HG03460 (cell line): Measurements from ENCODE around the gene LPIN1.
"Not testable (repeated sequence)": the region's sequence is repeated elsewhere in the genome, so short reads cannot be mapped to it uniquely, and the experiment has no call there.

Experiments
- ATAC-seq: cut with Tn5 transposase; IDR thresholded peaks from one replicate; pipeline ENCODE4 v1.9.1; 2021; ENCODE audit not compliant: unreplicated experiment

The LPIN1 gene

DNA sequence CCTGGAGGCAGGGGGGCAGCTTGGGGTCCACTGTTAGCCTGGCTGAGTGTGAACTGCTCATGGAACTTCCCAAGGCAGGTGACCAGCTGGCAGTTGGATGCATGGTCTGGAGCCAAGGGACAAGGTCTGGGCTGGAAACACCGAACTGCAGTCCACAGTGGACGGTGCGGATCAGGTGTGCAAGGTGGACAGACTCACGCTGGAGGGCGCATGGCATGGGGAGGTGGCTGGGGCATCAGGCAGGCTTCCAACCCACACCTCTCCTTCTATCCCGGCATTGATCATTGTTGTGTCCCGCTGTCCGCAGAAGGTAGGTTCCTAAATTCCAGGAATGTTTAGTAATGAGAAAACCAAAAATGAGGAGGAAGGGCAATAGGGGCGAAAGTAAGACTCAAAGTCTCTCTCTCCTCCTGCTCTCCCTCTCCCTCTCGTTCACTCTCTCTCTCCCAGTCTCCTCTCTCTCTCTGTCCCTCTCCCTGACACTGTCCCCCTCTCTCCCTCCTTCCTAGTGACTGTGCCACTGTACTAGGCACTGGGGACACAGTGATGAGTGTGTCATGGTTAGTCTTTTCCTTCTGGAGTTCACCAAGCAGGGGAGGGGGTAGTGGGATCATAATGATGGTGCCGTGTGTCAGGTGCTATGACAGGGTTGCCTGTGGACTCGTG, 30.3 kb upstream of the LPIN1 start:
- no peak for ATAC-seq

DNA sequence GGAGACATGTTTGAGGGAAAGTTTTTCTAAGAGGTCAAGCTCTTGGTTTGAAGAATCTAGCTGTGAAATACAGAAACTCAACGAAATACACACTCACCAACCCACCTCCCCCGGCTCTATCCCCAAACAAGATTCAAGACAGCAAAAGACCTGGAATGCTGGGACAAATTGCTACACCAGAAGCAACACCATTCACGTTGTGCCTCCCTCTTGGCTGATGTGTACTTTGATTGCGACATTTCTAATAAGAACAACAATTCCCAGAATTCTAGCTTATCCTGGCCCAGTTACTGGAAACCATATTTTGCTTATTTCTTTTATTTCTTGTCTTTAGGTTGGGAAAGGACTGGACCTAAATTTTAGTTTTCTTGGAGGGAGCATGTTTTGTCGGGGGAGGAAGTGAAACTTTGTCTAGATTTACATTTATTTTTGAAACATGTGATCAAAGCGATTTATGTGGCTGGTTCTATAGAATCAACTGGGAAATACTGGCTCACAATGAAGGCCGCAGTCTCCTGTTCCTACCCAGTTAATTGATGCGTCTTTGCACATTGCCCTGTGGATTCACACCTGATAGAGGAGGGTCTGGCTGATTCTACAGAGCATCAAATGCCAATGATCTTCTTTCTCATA, 29.6 kb upstream of the LPIN1 start:
- no peak for ATAC-seq

DNA sequence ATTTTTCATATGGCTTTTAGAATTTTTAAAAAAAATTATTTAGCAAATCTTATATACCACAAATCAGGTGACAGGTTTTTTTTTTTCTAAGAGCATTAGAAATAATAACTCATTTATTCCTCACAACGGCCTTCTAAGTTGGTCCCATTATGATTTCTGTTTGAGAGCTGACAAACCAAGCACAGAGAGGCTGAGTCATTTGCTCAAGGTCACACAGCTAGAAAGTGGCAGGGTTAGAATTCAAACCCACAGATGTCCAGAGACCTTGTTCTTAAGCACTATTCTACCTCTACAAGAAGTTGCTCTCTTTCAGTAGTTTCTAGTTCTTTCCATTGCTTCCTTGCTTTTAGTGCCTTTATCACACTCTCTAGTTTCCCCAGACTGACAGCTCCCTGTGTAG, 28.8 kb upstream of the LPIN1 start:
- no peak for ATAC-seq

DNA sequence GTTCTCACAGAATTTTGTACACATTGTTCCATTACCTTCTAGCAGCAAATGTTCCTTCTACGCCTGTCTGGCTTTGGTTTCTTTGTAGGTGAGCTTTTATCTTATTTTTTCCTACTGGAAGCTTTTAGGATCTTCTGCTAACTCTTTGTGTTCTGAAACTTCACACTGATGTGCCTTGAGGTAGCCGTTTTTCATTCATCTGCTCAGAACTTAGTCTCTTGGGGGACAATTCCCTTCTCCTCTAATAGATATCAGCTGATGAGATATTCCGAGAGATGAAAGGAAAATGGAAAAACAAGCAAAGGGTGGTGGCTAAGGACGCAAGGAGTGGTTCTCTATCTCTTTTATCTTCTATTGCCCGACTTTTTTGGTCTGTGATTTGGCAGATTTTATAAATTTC, 27.8 kb upstream of the LPIN1 start:
- no peak for ATAC-seq

DNA sequence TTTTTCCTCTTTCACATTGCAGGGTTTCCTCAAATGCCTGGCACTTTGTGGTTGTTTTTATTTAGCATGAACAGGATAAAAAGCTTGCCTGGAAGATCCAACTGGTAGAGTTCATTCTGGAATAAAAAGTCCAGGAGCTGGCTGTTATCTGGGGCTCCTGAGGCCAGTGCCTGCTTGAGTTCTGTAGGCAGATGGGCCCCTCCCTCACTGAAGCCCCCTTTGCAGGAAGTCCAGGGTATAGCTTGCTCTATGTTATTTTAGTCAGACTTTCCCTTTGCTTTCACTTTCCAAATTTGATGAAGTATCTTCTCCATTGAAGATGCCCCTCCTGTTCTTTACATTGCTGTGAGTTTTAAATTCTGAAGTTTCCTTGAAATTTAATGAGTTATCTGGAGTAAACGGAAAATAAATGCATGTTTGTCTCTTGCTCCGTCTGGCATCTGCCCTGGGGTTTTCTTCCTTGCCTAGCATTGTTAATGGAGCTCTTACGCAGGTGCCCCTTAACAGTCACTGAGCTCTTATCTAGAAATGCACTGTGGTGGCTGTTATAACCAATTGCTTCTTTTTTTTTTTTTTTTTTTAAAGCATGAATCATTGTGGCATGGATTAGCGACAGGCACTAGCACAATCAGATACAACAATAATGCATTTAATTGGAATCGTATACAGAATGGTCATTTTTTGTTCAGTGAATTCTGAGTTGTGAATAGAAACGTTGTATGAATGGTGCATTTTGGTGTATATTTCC, 27.0 kb upstream of the LPIN1 start:
- ATAC-seq = no peak

DNA sequence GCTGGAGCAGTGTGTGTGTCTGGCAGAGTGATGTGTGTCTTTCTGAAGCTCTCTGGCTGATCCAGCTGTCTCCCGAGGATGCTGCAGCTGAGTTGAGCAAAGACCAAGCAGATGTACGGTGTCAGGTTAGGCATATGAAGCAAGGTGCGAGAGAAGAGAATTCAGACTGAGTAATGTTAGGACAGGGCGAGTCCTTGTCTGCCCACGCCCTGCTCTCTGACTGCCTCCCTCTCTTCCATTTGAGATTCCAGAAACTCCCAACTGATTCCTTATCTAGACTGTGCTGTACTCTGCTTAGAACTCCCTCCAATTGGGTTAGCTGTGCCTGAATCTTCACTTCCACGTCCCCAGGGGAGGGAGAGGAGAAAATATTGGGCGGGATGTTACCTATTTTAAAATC, 25.7 kb upstream of the LPIN1 start:
- no peak for ATAC-seq

DNA sequence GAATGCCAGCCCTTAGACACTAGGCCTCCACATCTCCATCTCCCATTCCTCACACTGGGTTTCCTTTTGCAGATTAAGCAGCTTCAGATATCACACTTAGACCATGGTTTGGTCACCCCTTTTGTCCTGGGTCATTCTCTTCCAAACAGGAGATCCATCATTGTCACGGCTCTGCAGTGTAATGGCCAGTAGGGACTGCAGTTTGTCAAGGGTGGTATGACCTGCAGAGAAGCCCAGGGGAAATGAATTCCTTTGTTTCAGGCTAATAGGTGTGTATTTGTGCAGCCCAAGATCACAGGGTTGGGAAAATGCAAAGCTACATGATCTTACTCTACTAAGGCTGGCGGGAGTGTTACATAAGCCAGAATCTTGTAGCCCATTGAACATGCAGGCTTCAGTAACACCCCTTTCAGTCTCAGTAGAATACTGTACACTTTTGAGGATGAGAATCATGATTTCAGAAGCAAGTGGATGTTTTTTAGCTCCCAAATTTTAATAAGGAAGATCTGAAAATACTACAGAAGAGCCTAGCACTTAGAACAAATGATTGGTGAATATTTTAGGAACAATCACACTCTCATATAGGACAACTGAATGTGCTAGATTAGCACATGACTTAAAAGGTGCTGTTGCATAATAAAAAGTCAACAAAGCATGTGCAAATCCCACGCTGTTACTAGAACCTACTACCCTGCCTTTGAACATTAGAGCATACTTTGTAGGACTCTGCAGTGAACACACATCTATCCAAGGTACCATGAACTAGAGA, 24.0 kb upstream of the LPIN1 start:
- ATAC-seq = no peak

DNA sequence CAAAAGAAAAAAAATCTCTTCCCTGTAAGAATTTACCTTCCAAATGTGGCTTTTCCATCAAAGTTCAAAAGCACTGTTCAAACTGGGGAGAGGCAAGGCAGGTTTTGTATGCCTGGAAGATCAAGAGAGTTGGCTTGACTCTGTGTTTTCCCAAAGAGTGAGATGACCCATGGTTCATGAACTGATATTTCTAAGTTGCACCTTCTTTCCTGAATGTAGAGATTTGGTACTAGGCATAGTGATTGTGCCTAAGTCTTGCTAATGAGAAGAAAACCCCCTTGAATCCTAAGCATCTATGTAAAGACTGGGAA, 23.4 kb upstream of the LPIN1 start:
- no peak for ATAC-seq

DNA sequence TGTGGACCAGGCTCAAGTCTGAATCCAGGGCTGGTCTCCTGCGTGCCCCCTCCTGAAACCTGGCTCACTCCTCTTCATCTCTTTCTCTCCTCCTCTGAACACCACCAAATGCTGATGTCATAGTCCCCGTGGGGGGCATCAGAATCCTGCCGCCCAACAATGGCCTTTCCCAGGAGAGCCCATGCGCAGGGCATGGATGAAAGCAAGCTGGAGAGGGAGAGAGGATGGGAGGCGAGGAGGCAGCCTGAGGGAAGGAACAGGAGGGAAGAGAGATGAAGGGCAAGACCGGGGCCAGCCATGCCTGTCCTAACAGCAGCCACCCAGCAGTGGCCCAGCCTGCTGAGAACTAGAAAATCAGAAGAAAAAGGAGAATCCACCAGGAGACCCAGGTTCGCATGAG, 22.3 kb upstream of the LPIN1 start:
- no peak for ATAC-seq

DNA sequence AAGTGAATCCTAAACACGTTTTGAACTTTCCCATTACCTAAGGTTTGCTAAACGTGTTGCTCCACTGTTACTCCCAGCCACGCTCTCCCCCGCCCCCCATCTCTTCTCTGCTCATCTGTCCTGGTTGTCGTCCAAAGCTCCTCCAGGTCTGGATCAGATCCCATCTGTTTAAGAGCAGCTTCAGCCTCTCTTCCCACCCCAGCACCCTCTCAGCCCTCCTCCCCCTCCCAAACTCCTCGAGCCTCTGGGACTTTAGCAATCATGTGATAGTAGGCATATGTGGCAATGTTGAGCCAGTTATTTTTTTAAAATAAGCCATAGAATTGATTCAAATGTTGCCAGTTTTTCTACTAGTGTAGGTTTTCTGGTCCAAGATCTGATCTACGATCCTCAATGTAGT, 20.0 kb upstream of the LPIN1 start:
- ATAC-seq = no peak

DNA sequence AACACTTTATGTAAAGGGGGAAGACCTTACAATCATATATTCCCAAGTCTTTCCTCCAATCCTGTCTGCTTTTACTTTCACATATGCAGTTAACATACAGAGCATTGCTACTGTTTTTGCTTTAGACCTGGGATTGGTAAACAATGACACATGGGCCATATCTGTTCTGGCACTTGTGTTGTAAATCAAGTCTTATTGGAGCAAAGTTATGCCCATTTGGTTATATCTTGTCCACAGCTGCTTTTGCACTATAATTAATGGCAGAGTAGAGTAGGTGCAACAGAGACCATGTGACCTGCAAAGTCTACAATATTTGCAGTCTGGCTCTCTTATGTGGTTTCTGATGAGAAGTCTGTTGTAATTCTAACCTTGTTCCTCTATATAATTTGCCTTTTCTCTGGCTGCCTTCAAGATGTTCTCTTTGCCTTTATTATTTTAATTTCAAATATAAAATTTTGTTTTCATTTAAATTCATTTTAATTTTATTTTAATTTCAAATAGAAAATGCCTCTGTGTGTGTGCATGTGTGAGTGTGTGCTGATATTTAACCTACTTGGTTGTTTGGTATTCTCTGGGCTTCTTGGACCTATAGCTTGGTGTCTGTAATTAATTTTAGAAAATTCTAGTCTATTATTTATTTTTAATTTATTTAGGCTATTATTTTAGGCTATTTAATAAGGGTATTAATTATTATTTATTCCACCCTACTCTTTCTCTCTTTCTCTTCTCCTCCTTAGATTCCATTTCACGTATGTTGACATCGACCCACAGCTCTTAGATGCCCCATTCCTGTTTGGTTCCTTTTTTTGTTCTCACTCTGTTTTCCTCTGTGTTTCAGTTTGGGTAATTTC, 16.8 kb upstream of the LPIN1 start:
- ATAC-seq = no peak

DNA sequence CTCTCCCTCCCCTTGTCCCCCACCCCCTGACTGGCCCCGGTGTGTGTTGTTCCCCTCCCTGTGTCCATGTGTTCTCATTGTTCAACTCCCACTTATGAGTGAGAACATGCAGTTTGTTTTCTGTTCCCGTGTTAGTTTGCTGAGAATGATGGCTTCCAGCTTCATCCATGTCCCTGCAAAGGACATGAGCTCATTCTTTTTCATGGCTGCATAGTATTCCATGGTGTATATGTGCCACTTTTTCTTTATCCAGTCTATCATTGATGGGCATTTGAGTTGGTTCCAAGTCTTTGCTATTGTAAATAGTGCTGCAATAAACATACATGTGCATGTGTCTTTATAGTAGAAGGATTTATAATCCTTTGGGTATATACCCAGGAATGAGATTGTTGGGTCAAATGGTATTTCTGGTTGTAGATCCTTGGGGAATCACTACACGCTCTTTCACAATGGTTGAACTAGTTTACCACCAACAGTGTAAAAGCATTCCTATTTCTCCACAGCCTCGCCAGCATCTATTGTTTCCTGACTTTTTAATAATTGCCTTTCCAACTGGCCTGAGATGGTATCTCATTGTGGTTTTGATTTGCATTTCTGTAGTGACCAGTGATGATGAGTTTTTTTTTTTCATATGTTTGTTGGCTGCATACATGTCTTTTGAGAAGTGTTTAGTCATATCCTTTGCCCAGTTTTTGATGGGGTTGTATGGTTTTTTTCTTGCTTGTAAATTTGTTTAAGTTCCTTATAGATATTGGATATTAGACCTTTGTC, 15.0 kb upstream of the LPIN1 start:
- ATAC-seq = not testable (repeated sequence)

DNA sequence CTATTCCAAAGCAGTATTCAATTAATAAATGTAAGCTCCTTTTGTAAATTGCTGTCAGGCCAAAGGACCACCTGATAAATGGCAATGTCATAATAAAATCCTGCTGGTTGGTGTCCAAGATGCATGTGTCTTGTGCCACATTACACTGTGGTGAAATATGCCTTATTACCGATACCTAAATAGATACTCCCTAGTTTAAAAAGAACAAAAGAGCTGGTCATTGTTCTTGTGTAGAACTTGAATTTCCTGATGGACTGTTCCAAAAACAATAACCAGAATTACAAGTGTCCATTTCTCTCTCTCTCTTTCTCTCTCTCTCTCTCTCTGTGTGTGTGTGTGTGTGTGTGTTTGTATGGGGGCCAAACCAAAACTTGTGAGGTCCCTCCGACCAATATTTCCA, 13.8 kb upstream of the LPIN1 start:
- no peak for ATAC-seq

DNA sequence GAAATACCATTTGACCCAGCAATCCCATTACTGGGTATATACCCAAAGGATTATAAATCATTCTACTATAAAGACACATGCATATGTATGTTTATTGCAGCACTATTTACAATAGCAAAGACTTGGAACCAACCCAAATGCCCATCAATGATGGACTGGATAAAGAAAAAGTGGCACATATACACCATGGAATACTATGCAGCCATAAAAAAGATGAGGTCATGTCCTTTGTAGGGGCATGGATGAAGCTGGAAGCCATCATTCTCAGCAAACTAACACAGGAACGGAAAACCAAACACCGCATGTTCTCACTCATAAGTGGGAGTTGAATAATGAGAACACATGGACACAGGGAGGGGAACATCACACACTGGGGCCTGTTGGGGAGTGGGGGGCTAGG, 8.6 kb upstream of the LPIN1 start:
- not testable (repeated sequence) for ATAC-seq

DNA sequence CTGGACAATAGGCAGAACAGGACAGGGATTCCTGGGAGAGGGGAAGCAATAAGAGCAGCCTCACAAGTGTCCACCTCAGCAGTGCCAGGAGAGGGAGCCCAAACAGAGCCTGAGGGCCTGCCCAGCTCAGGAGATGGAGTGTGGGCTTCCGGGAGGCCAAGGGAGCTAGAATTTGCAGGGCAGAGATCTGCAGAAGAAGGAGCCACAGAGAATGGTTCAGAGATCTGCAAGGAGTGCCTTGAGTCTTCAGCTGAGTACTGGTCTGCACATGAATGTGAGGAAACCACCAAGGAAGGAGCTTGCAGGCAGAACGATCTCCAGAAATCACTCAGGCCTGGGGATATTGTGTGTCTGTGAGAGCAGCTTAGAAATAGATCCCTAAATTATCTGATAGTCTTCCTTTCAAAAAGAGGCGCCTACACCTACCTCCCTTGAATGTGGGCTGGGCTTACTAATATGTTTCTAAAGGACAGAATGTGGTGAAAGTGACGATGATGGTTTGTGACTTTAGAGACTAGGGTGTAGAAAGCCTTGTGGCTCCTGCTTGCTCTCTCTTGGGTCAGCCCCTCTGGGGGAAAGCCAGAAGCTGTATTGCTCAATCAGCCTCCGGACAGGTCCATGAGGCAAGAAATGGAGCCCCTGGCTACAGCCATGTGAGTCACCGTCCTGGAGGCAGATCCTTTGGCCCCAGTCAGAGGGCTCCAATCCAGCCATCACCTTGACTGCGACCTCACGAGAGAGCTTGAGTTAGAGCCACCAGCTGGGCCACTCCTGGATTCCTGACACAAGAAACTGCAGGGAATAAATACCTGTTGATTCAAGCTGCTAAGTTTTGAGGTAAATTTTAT, 7.6 kb upstream of the LPIN1 start:
- ATAC-seq = peak; percentile 71

DNA sequence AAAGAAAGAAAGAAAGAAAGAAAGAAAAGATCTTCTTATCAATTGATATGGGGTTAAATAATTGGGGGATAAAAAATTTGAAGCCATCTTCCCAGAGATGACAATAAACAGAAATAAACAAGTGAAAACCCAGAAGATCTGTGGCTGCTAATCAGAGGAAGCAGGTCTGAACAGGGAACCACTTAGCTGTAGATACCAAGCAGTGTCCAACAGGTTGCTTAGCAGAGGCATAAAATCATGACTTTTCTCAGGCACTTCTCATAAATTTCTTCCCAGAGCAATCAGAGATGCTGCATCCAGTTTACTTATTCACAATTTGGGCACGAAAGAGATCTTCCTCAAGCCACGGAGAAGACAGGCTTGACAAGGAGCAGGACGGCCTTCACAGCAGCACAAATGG, 5.7 kb upstream of the LPIN1 start:
- ATAC-seq = no peak

DNA sequence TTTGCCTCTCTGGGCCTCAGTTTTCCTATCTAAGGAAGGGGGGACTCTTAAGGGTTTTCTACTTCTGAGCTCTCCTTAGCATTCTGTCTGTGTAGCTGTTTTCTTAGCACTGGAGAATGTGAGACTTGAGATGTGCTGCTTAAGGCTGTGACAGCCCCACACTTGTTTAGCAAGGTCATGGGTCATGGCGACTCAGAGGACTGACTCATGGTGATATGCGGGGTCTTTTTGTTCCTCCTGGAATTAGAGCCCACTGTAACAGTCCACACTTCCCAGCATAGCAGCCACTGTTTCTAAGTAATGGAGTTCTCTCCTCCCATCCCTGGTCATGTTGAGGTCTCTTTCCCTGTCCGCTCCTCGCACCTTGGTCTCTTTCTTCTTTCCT, 4.1 kb upstream of the LPIN1 start:
- ATAC-seq = no peak

DNA sequence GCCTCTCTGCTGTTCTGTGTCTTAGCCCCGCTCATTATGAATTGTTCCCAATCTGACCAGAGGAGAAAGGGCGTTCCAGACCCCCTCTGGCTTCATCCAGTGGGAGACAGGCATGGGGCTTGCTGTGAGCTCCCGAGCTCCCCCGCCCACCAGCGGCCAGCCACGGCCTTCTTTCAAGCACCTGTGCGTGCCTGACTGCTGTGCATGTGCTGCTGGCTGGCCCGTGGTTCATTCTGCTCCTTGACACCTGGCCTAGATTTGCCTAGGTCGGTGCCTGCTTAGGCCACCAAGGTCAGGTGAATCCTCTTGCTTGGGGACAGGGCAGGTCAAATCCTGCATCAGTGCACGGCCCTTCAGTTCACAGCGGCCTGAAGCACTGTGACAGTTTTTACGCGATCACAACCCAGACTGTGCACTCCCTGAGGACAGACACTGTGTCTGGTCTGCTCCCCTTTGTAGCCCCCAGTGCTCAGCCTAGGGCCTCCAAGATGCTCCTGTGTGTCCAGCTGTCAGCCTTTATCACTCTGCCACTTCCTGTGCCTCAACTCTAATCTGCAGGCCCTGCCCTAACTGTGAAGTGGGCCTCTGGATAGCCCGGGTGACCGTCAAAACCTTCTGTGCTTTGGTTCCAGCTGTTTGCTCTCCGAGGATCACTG, 3.6 kb upstream of the LPIN1 start:
- no peak for ATAC-seq

DNA sequence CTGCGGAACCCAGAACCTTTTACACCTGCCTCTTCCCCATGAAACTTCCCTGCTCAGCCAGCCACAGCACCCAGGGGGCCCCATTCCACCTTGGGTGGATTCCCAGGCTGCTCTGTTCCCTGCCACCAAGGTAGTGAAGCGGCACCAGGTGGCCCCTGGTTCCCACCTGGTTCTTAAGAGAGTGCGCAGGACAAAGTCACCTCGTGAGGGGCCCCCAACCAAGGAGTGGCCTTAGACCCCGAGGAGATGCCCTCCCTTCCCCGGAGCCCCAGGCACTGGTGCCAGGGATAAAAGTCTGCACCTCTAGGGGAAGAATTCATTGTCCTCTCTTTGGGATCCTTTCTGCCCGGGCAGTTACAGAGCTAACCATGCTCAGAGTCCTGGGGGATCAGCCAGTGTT, 3.1 kb upstream of the LPIN1 start:
- ATAC-seq = no peak
